ENCODE results near the gene REC8. TPM values are rescaled to one million over a fixed set of nuclear protein-coding genes. Genes with fewer than 3 reads are reported as not detected.

The REC8 gene
- total RNA-seq, 1 donor from 2014 or later, result 18.4 TPM

- Histone ChIP-seq H3K4me3 (no peak overlapping the region), H3K27ac (no peak overlapping the region), H3K36me3 (peaks cover 73% of the 10 kb centered on the region), H3K4me1 (peaks cover 29% of the 10 kb centered on the region), H3K9me3 (no peaks in the 10 kb centered on the region), H3K27me3 (ENCODE audit: low read depth) (no peaks in the 10 kb centered on the region)
- intact Hi-C loops (cut with DNase I), result no loop called here
- ATAC-seq (no peak), DNase-seq (no peak)
- TF ChIP-seq, protein P1, sequence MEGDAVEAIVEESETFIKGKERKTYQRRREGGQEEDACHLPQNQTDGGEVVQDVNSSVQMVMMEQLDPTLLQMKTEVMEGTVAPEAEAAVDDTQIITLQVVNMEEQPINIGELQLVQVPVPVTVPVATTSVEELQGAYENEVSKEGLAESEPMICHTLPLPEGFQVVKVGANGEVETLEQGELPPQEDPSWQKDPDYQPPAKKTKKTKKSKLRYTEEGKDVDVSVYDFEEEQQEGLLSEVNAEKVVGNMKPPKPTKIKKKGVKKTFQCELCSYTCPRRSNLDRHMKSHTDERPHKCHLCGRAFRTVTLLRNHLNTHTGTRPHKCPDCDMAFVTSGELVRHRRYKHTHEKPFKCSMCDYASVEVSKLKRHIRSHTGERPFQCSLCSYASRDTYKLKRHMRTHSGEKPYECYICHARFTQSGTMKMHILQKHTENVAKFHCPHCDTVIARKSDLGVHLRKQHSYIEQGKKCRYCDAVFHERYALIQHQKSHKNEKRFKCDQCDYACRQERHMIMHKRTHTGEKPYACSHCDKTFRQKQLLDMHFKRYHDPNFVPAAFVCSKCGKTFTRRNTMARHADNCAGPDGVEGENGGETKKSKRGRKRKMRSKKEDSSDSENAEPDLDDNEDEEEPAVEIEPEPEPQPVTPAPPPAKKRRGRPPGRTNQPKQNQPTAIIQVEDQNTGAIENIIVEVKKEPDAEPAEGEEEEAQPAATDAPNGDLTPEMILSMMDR (IDR thresholded peaks at IDR 0.05), result no peak
These were observed 21.3 kb upstream of the REC8 start for GRCh38 chr14:24150567-24150966.

GRCh38 chr14:24150993-24151392 is 20.9 kb upstream of the REC8 start:
- no peak for ATAC-seq
- Histone ChIP-seq H3K27me3 (ENCODE audit: low read depth) (no peaks in the 10 kb centered on the region), H3K9me3 (no peaks in the 10 kb centered on the region), H3K4me3 (no peak overlapping the region), H3K4me1 (peaks cover 24% of the 10 kb centered on the region), H3K27ac (no peak overlapping the region), H3K36me3 (peaks cover 78% of the 10 kb centered on the region)
- intact Hi-C loops (cut with DNase I), result no loop called here
- TF ChIP-seq, protein P1 (IDR thresholded peaks at IDR 0.05), result no peak
- no peak for DNase-seq

GRCh38 chr14:24151404-24152080 is 20.3 kb upstream of the REC8 start:
- H3K9me3 ChIP-seq, result no peaks in the 10 kb centered on the region
- H3K36me3 ChIP-seq, result peaks cover 83% of the 10 kb centered on the region
- H3K4me1 ChIP-seq, result peaks cover 24% of the 10 kb centered on the region
- DNase-seq, result no peak
- no peak overlapping the region for H3K27ac ChIP-seq
- TF ChIP-seq, protein P1 (IDR thresholded peaks at IDR 0.05), result no peak
- no peak overlapping the region for H3K4me3 ChIP-seq
- H3K27me3 ChIP-seq (ENCODE audit: low read depth), result no peaks in the 10 kb centered on the region
- intact Hi-C loops (cut with DNase I), result no loop called here
- no peak for ATAC-seq

DNA sequence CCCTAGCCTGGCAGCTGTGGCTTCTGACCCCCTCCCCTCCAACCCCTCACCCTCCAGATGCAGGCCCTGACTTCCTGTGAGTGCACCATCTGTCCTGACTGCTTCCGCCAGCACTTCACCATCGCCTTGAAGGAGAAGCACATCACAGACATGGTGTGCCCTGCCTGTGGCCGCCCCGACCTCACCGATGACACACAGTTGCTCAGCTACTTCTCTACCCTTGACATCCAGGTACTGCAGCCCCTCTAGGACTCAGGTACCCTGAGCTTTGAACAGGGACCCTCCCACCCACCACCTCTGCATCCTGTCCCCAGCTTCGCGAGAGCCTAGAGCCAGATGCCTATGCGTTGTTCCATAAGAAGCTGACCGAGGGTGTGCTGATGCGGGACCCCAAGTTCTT is 16.8 kb upstream of the REC8 start:
- H3K27ac ChIP-seq, result no peak overlapping the region
- no peak for DNase-seq
- no peaks in the 10 kb centered on the region for H3K4me1 ChIP-seq
- H3K4me3 ChIP-seq, result no peak overlapping the region
- ATAC-seq, result no peak
- TF ChIP-seq, protein P1 (IDR thresholded peaks at IDR 0.05), result no peak
- H3K27me3 ChIP-seq (ENCODE audit: low read depth), result no peaks in the 10 kb centered on the region
- intact Hi-C loops (cut with DNase I), result no loop called here
- no peaks in the 10 kb centered on the region for H3K9me3 ChIP-seq
- peaks cover 96% of the 10 kb centered on the region for H3K36me3 ChIP-seq

GRCh38 chr14:24156840-24157239 is 15.0 kb upstream of the REC8 start:
- Histone ChIP-seq H3K4me3 (no peak overlapping the region), H3K27me3 (ENCODE audit: low read depth) (no peaks in the 10 kb centered on the region), H3K4me1 (peaks cover 9% of the 10 kb centered on the region), H3K9me3 (no peaks in the 10 kb centered on the region), H3K27ac (no peak overlapping the region), H3K36me3 (peaks cover 87% of the 10 kb centered on the region)
- intact Hi-C loops (cut with DNase I), result no loop called here
- TF ChIP-seq, protein P1 (IDR thresholded peaks at IDR 0.05), result no peak
- no peak for DNase-seq
- no peak for ATAC-seq
